Stimulated activated CD4-positive, alpha-beta T cell treated with anti-CD3 and anti-CD28 coated beads, Interleukin-15, amount 100 ng/mL, for 48 hours (primary cell): Measurements from ENCODE around the gene ANGEL2.
"Not testable (repeated sequence)": the region's sequence is repeated elsewhere in the genome, so short reads cannot be mapped to it uniquely, and the experiment has no call there.

Source experiments
- DNase-seq, 2 donors: peaks; one replicate each; pipeline ENCODE4 v3.0.0-alpha.2; 2020; ENCODE audit warnings: low read depth in 2 of 2

ANGEL2 gene

DNA sequence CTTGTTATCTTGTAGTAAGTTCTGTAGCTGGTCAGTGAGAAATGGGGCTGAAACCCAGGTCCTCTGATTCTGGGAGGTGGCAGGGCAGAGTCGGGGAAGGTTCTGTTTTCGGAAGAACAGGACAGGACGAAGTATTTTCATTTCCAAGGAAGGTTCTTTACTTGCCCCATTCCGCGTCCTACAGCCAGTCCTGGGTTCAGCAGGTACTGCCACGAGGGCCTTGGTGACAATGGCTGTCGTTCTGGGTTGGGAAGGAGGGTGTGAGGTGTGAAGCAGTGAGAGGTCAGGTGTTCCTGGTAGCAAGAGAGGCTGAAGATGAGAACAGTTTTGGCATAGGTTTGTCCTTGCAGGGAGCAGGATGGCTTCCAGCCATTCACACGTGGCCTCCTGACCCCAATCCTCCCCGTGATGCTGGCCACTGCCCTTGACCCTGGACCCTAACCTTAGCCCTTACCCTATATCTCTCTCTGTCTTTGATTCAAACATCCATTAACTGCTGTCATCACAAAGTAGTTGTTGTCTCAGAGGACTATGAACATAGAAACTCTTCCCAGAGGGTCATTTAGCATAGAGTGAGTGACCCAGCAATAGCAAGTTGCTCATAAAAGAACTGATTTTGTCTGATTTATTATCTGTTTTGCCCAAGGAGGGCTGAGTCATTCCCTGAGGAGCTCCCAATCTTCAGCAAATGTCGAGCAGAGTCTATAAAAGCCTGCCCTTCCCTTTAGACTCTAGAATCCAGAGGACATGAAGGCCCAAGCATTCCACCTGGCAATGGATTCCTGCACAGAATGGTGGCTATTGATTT, 40.4 kb downstream of the ANGEL2 start:
- DNase-seq = no peak

GRCh38 chr1:212974711-212975110, 41.0 kb downstream of the ANGEL2 start:
- DNase-seq = no peak

- no peak for DNase-seq
Observed at GRCh38 chr1:212973899-212974298, 41.8 kb downstream of the ANGEL2 start.

- DNase-seq = no peak
Observed at GRCh38 chr1:212973426-212973825, 42.2 kb downstream of the ANGEL2 start.

DNA sequence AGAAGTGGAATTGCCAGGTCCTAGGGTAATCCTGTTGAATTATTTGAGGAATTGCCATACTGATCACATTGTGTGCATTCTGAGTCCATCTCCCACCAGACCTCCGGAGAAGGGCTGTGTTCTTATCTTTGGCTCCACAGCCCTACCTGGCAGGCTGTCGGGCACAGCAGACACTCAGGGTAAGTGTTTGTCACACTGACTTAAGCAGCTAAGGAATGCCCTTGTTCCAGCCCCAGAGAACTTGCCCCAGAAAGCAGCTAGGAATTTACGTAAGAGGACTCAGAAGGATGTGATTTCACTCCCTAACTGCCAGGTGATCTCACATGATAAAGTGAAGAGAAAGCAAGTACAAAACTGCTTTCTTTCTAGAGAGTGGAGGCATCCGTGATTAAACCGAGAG, 44.4 kb downstream of the ANGEL2 start:
- DNase-seq = no peak

- DNase-seq = no peak
Observed at GRCh38 chr1:212970085-212970484, 45.6 kb downstream of the ANGEL2 start.

DNA sequence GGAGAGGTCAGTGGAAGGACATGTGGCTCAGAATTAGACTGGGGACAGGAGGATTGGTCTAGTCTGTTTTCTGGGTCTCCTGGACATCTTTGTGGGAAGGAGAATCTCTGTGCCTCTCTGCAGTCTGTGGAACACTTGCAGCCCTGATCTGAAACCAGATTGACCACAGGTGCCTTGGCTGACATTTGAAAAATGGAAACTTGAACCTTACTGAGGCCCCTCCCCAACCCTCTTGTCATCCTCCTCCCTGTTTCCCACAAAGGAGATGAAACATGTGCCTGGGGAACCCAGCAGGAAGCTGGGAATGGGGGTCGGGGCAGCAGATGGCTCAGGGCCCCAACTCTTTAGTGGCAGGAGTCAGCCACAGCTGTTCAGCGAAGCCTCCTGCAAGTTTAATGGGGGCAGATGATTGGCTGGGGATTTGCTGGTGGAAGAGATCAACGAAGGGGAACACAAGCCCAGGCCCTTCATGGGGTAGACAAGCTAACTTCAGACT, 47.3 kb downstream of the ANGEL2 start:
- DNase-seq = no peak

DNA sequence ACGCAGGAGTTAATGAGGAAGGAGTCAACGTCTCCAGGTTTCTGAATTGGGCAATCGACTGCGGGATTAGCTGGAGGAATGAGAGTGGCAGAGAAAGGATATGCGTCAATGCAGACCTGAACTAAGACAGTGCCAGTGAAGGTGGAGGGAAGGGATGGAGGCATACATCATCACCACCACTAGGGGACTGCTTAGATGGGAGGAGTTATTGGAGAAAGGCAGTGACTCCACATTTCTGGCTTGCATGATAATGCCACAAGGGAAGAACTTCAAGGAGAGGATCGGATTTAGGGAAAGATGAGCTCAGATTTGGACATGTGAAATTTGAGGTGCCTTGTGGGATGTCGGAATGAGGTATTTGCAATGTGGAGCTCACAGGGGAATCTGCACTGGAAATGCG, 47.9 kb downstream of the ANGEL2 start:
- DNase-seq = no peak

DNA sequence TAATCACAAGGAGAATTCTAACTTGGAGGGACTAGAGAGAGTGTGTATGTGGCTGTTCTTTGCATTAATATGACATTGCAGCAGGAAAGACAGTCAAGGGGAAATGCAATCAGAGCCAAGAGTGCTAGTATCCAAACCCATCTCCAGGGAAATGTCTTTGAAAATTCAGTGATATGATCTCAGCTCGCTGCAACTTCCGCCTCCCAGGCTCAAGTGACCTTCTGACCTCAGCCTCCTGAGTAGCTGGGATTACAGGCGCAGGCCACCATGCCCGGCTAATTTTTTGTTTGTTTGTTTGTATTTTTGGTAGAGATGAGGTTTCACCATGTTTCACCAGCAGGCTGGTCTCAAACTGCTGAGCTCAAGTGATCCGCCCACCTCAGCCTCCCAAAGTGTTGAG, 49.1 kb downstream of the ANGEL2 start:
- DNase-seq = no peak

DNA sequence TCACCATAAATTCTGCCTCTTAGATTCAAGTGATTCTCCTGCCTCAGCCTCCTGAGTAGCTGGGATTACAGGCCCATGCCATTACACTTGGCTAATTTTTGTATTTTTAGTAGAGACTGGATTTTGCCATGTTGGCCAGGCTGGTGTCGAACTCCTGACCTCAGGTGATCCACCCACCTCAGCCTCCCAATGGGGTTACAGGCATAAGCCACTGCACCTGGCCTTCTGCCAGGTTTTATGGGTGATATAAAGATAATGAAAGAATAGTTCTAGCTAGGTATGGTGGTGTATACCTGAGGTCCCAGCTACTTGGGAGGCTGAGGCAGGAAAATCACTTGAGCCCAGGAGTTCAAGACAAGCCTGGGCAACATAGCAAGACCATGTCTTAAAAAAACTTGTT, 50.7 kb downstream of the ANGEL2 start:
- DNase-seq = not testable (repeated sequence)

DNA sequence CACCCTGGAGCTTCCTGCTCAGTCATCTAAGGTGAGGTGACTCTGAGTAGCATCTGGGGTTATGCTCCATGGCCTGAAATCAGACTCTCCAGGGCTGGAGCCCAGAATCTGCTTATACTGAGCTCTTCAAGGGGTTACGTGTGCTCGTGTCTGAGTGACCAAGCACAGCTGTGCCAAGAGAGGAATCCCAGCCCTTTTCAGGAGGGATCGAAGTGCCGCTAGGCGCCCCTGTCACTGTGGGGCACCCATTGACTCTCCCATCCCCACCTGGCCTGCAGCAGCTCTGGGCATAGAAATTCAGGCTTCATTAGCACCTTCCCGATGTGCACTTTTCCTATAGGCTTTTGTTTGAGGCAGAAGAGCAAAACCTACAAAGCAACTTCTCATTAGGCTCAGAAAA, 51.6 kb downstream of the ANGEL2 start:
- no peak for DNase-seq

DNA sequence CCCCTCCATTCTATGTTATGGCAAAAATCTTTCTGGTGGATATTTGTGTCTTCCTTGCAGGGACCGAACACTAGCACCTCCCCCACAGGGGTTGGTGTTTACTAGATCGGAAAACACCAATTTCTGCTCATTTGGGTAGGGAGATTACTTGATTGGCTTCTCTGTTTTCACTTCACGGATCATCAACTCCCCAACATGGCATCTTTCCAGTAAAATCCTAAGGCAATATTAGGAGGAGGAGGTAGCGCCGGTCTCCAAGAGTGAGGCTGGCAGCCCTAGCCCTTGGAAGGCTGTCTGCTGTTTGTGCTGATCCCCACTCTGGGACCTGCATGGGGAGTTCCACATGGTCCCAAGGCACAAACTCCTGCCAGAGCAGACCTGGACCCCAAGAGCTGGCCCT, 53.2 kb downstream of the ANGEL2 start:
- DNase-seq = no peak

- no peak for DNase-seq
Observed at GRCh38 chr1:212960932-212961331, 54.7 kb downstream of the ANGEL2 start.

GRCh38 chr1:212959266-212960220, 56.1 kb downstream of the ANGEL2 start:
- DNase-seq = no peak

- DNase-seq = no peak
Observed at GRCh38 chr1:212958175-212958574, 57.5 kb downstream of the ANGEL2 start.

GRCh38 chr1:212957546-212957945, 58.1 kb downstream of the ANGEL2 start:
- DNase-seq = no peak

GRCh38 chr1:212955961-212956620, 59.6 kb downstream of the ANGEL2 start:
- DNase-seq = no peak

- no peak for DNase-seq
Observed at GRCh38 chr1:212955098-212955497, 60.6 kb downstream of the ANGEL2 start.

GRCh38 chr1:212954514-212954913, 61.2 kb downstream of the ANGEL2 start:
- DNase-seq = no peak

- DNase-seq = no peak
Observed at GRCh38 chr1:212953321-212953720, 62.3 kb downstream of the ANGEL2 start.

DNA sequence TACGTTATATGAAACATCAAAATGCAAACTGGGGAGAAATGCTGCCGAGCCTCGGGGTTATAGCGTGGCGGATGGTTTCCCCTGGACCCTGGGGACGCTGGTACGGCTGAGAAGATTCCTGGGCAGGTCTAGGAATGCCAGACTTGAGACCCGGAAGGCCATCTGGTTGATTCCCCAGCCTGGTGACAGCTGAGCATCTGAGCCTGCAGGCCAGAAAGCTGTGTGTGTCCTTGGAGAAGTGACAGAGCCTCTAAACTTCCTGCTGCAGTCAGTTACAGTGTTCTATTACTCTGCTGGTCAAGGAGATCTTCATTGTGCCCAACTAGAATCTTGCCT, 63.1 kb downstream of the ANGEL2 start:
- DNase-seq = no peak

DNA sequence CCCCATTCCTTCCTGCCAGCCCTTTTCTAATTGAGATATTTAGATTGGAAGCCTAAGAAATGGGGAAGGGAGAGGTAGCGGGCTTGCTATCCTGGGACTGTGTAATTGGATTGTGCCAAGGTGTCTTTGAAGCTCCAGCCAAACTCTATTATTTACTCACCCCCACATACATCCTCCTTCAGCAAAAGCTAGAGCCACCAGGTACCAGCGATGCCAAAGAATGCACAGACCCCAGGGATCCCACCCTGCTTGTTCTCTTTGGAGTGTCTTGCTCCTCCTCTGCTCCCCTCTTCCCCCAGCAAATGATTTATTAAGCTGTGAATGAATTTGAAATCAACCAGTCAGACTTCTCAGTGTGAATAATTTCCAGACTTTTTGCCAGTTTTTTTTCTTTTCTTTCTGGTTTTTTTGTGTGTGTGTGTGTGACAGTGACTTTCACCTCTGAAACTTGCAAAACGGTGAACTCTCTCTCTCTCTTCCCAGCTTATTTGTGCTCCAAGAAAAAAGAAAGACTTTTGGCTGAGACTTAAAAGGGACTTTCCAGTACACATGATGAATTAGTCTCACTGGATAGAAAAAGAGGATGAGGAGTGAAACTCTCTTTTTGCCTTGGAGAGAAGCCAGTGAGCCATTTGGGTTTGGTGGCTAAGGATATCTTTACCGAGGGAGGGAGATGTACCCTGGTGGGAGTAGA, 63.6 kb downstream of the ANGEL2 start:
- DNase-seq = no peak
